Measurements from ENCODE around the gene CXCR6.

Gene CXCR6

DNA sequence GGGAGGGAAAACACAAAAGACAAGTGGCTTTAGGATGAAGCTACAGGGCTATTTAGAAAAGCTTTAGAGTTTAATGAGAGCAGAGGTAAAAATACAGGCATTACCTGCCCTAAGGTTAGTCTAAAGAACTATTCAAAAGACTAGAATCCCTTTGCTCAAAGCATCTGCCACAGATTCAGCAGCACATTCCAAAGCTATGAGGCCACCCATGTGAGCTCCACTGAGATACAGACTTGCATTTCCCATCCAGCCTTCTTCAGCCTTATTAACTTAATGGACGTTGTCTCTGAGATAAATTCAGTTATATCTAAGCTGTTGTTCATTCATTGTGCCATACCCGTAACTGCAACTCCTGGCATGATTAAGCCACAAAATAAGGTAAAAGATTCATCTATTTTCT lies 25.4 kb downstream of the CXCR6 start:
- no peak for DNase-seq (ENCODE audit: low read depth)

DNA sequence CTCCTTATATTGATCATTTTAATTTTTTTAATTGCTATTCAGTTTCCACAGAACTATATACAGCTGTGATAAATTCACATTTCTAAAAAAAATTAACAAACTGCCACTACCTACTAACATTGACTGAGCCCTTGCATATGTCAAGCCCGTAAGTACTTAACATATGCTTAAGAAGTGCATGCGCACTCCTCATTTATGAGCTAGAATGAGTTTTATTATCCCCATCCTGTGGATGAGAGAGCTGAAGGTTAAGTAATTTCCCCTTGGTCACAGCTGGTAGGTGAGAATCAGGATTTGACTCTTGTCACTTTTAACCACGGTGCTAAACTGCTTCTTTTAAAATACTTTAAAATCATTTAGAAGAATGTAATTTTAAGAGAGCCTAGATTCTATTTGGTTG lies 25.9 kb downstream of the CXCR6 start:
- no peak for DNase-seq (ENCODE audit: low read depth)

DNA sequence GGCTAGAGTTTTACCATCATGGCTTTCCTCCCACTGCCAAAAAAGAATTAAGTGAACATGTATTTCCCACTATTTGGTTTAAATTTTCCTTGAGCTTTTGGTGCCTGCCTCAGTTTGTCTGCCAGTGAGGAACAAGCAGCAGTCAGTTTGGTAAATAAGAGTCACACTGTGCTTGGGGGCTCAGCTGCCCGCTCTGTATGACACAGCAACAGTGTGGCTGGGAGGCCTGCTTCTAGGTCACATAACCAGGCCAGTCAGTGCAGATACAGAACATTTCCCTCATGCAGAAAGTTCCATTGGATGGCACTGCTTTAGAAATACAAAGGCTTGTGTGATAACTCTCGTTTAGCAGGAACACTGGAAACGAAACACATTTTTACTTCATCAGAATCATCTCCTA lies 26.7 kb downstream of the CXCR6 start:
- no peak for DNase-seq (ENCODE audit: low read depth)

DNA sequence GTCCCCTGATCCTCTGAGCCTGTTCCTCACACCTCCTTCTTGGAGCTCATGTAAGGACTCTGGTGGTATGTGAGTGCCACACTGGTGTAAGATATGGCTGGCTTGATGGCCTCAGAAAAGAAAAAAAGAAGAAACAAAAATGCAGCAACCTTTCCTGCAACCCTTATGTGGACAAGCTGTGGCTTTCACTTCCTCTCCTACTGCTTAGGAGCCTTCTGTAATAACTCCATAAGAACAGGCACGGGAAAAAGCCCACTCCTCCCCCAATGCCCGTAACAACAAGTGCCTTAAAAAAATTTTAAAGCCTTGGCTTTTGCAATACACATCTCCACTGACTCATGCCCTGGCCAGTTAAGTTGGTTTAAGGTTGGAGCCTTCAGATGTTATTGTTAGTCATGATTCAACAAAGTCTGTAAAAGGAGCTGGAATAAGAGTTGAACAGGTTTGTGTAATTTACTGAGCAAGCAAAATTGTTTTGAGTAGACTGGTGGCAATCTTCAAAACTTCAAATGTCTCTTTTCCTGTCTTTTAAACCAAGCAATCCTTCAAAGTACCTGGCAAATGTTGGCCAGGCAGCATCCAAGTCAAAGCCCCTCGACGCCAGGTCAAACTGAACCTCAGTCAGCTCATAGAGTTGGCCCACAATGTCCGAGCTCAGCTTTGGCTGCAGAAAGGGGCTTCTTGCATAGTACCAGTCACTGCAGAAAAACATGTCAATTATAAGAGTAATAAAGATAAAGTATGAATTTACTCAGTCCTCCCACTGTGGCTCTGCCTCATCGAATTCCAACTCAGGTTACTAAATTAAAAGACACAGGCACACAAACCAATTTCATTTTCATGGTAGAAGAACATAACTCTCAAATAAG lies 29.5 kb downstream of the CXCR6 start:
- DNase-seq (ENCODE audit: low read depth): no peak

DNA sequence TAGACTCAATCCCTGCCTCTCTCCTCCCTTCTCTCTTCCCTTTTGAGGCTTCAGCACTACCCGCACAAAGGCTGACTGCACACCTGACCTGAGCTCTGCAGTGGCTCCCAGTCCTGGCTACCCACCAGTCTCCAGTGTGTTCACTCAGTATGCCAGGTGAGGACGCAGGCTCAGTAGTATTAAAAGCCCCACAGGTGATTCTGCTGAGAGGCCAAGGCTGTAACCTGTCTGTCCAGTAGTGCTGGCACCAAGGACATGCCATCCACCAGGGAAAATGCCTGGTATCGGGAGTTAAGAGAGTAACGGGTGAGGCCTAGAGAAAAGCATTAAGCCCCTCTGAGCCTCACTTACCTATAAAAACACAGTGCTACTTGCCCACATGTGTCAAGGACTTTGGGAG lies 31.4 kb downstream of the CXCR6 start:
- DNase-seq (ENCODE audit: low read depth): no peak

DNA sequence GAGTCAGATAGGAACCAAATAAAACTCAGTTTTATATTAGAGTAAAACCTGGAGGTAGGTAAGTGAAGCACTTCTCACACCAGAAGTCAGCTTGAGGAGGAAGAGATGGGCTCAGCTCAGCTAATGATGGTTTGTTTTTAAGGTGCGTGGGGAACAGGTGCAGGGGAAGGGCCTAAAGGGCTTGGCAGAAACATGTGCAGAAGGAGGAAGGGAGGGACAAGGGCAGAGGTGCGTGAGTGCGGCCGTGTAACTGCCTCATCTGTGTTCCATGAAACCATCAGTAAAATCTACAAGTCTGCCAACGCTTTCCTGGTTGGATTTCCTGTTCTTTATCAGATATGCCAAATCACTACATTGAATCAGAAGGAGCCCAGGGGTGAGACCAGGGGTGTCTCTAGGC lies 32.4 kb downstream of the CXCR6 start:
- DNase-seq (ENCODE audit: low read depth): no peak

DNA sequence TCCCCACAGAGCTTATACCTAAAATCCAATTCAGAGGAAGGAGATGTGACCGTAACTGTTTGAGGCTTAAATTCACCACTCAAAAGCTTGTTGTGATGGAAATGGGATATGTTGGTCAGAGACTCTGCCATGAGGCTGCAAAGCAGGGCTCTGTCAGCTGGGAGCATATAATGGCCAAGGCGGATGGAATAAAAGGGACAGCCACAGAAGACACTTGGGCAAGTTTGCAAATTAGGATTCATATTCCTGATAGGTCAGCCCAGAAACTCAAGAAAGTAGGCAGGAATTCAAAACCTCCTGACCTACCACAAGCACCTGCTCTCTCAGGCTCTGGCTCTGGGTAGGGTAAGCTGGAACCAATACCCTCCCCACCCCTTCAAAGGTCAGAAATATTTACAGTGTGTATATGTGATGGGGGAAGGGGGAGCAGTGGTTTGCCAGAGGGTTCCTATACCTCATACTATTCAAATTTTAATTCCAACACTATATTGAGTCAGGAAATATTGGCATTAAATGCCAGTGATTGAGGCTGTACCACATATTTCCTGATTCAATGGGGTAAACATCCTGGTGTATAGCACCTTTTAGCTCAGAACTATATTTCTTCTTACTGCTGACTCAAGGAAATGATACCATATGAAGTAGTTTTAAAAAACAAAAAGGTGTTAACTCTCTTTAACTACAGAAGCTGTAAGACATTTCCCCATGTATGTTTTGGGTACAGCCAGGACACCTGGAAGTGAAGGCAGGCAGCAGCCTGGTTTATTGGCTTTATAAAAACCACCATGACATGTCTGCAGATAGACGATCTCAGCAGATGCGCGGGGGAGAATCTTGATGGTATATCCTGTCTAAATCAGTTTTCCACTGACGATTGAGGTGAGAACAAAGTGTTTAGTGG lies 33.2 kb downstream of the CXCR6 start:
- no peak for DNase-seq (ENCODE audit: low read depth)

DNA sequence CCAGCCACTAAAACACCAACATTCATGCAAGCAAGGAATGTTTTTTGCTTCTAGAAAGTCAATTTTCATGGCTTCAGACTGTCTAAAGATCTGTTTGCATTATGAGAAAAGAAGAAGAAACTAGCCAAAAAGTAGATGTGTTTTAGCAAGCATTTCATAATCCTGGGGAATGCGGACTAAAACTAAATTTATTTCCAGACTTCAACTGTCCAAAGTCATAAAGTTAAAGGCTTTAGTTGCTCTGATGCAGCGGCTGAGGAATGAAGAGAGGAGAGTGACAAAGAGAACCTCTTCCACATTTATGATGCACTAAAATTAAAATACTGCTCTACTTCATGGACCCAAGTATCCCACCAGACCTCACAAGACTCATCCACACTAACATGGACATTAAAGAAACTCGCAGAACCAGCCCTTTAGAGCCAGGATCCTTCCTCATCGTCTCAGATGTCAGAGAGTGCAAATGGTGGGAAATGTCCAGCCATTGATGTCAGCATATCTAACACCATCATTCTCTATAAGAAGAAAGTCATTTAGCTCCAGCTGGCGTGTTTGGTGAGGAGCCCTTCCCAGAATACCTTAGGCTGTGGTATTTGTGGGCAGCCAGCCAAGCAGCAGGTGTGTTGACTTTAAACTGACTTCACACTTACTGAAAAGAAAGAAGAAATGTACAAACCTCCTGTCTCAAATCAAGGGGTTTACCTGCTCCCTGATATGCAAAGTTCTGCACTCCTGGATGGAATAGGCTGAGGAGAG lies 34.9 kb downstream of the CXCR6 start:
- DNase-seq (ENCODE audit: low read depth): no peak

DNA sequence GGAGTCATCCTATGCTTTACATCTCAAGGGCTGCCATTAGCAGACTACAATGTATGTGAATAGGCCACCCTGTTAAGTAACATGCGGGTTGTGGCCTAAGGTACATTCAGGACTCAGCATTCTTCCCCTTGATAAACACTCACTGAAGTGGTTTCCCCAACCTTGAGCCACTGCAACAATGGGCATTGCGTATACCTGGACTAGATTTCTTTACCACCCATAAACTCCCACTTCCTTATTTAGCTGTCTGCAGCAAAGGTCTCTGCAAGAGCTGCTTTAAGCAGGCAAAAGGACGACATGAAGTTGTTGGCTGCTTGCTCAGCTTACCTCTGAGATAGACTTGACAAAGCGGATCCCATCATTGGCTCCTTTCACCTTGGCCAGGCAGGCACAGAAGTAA lies 36.1 kb downstream of the CXCR6 start:
- no peak for DNase-seq (ENCODE audit: low read depth)

DNA sequence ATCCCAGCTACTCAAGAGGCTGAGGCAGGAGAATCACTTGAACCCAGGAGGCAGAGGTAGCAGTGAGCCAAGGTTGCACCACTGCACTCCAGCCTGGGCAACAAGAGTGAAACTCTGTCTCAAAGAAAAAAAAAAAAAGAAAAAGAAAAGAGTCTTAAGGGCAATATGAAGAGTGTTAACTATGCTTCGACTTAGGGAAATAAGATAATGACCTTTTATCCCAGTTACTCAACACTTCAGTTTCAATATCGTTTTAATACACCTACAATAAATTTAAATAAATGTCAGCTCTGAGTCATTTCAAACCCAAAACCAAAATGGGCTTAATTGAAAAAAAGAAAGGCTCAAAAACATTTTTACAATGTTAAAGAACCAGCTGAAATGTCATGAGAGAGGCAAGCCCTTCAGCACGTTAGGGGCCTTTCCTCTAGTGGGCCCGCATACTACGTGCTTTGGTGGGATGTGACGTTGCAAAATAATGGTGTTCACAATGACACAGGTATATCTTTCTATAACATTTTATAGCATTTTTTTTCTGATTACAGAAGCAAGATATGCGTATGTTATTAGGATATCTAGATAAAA lies 37.1 kb downstream of the CXCR6 start:
- DNase-seq (ENCODE audit: low read depth): no peak

DNA sequence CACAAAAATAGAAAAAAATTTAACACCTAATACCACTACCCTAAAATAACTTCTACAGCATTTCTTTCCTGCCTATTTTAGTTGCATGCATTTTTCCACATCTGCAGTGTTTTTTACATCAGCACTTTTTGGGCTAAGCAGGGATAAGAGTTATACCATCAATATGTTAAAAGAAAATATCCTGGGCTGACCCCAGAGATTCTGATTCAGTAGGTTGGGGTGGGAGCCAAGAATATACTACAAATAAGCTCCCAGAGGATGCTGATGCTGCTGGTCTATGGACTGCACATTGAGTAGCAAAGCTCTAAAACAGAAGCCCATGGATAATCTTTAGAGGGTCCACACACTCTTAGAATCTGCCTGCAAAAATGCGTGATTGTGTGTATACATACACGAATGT lies 37.6 kb downstream of the CXCR6 start:
- DNase-seq (ENCODE audit: low read depth): no peak

DNA sequence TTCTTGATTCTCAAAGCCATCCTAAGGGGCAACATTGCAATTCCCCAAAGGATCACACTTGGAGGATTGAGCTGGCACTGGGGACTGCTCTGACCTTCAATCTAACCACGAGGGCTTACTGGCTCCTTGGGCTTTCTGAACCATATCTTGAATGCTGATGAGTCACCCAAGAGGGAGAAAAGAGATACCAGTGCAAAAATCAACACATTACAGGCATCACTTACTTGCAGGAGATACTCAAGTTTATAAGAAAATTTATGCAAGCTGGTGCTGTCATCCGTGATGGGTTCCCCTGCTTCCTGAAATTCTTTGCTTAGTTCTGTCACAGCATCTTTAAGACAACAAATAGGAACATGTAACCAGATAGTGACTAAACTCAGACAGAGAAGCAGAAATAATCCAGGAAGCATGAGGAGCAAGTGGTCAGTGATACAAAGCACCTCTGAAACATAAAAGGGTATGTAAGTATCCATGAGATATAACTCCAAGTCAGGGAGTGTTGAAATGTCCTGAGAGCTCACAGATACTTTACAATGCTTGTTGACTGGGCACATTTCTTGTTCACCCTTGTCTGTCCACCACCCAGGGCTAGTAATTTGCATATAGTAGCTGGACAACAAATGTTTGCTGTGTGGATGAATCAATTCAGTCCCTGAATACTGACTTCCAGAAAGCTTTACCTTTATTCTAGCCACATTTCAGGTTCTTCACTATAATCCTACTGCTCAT lies 38.2 kb downstream of the CXCR6 start:
- DNase-seq (ENCODE audit: low read depth): no peak

DNA sequence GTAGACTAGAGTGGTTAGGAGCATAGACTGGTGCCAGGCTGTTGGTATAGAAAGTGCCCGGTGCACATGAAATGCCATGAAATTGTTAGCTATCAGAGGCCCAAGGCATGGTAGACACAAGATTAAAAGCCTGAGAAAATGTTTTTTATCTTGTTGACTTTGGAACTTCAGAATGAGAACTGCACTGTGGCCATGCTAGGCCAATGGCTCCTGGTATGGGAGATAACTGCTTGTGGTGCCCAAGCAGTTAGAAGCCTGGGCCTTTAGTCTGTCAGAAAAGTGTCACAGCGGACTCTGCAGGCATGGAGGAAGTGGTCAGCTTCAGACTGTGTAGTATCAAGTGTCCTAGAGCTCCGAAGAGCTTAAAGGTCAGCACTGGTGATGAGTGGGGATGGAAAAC lies 40.5 kb downstream of the CXCR6 start:
- DNase-seq (ENCODE audit: low read depth): no peak

DNA sequence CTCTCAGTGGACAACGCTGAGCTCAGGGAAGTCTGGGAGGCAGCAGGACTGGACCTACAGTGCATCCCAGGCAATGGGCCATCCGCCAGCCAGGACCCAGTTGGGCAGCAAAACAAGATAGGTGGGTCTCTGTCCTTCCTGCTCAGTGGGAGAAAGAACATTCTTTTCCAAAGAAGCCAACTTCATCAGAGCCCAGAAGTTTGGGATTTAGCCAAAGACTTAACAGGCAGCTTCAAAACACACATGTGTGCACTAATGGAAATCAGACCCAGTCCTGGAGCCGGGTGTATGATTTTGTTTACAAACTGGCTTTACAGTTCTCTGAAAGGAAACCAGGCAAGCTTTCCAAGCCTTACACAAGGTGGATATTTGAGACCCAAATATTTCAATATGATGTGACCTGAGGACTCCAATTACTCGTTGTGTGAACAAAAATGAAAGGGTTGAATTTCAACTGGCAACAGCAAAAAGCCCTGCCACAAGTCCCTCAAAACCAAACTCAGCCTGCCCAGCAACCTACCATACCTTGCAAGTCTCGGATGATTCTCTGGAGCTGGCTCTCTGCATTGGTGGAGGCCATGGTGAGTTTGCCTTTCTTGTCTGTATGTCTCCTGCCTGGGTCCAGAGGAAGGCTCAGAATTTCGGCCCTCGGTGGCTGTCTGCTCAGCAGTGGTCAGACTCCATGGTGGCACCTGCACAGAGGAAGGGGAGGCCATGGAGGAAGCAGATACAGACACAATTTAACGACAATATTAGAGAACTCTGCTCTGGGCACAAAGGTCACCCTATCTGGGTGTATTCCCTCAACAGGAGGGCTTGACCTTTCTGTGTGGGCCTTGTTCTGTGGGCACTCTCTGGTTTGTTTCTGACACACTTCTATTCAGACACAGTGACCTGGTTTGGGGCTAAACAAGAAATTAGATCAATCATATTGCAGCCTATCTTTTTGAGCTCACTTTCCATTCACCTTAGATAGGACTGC lies 41.4 kb downstream of the CXCR6 start:
- DNase-seq (ENCODE audit: low read depth): no peak

DNA sequence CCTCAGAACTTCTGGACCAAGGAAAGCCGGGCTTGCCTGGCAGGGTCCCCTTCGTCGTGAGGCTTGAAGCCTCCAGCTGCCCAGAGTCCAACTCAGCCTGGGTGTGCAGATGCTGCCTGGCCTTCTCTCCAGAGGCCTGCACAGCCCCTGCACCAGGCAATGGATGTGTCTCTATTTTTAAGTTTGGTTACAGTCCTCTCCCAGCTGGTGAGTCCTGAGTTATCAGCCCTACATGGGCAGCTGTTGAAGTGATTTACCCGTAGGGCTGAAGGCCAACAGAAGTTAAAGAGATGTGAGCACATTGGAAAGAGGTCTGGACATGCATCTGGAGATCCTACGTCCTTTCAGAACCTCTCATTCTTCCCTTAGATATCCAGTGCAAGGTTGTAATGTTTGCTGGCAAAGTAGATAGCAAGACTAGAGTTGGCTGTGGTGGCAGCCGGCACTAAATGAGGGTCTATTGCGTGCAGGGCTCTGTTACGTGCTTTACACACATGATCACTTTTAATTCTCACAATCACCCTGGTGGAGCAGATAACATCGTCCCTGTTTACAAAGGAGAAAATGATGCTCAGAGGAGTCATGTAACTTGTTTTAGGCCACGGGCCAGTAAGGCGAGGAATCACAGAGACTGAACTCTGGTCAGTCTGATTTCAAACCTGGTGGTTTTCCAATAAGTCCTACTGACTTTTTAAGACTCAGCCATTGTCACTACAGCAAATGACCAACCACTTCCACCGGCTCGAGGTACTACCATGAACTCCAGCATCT lies 42.5 kb downstream of the CXCR6 start:
- no peak for DNase-seq (ENCODE audit: low read depth)

DNA sequence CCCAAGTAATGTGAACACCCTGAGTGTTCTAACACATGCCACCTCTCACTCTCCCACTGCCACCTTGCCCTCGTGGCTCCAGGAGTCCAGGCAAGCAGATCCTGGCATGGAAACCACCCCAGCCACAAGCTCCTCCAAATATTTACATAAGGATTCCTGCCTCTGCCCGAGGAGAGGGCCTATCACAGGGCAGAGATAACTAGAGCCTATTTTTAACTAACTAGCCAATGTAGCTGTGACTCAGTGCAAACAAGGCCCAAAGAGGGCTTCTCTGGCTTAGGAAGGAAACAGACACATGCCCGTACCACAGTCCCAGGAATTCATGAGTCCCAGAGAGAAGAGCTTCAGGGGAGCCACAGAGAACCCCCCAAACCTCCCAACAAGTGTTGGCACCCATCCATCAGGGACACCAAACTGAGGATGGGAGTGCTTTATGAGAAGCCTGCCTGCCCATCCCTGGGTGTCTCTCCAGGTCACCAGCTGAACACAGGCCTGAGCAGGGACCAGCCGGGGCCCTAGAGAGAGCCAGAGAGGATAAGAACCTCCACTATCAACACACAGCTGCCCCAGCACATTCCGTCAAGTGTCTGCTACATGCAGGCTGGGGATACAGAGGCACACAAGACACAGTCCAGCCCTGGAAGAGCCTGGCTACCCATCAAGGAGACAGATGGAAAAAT lies 43.2 kb downstream of the CXCR6 start:
- DNase-seq (ENCODE audit: low read depth): no peak

DNA sequence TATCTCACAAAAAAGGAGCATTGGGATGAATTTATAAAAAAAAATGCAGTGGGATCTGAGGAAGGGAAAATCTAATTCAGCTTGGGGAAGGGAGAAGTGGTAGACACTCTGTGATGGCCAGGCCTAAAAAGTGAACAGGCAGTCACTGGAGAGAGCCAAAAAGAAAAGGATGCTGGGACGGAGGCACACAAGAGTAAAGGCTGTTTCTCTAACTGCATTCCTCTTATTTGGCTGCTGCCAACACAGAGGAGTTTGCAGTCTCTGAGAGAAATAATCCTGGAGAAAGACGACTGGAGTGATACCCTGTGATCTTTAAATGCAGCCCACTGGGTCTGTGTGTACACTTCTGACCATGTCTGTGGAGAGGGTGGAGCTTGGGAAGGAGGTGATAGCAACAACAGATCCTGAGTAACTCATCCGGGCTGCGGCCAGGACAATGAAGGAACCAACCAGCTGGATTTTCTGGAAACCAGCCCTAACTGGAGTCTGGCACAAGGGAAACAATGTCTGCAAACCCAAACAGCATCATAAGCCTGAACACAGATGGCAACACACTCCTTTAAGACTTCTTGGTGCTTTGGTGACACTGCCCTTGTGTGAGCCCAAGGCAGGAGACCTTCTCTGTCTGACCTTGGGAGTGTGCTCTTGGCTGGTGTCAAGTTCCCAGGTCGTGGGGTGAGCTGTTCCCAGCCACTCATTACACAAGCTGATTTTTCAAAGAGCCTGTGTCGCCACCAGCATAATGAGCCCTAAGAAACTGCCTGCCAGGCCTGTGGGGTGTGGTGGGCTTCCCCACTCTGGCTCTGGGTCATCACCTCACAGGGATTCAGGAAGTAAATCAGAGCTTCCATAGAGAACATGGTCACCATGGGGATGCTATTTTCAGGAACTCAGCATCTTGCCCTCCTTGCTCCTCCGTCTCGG lies 44.4 kb downstream of the CXCR6 start:
- no peak for DNase-seq (ENCODE audit: low read depth)

DNA sequence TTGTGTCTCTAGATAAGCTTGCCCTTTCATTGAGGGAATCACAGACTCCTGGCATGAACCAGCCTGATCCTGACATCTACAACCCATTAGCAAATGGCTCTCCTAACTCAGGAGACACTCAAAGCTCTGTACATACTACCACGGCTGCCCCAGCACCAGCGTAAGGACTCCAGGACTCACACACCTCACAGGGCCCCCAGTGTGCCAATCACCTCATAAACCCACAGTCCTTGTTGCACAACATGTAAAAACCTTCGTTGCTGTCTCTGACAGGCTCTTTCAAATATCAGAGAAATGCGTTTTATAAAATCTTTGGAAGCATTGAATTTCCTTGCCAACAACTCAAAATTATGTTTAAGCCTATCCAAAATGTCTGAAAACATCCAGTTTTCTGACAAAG lies 45.1 kb downstream of the CXCR6 start:
- DNase-seq (ENCODE audit: low read depth): no peak

All from T follicular helper cell (primary cell).